A549 (cell line): ENCODE results near the gene SPAG7. TPM values are rescaled to one million over a fixed set of nuclear protein-coding genes. Genes with fewer than 3 reads are reported as not detected.
A peak's percentile ranks its signal among the peaks of the same experiment; 100 is the strongest.

ENCODE experiments used
- ATAC-seq, 2 experiments: fragments of 200-7000 bp in 1 of 2; fragments of >200 bp in 1 of 2; cut with Nextera tagmentation in 1 of 2; cut with Tn5 transposase in 1 of 2; 3 replicates each; pipeline versions ENCODE4 v1.8.0 to v1.9.1; 2018 to 2020; ENCODE audit warnings: mild to moderate bottlenecking in 1 of 2, moderate library complexity in 1 of 2
- CTCF ChIA-PET: fragments of 300-600 bp; sonication (Branson Sonifier 250); formaldehyde crosslinking; extraction: SDS; loops from one replicate; lab custom pipeline; 2021; ENCODE audit warnings: antibody characterized with exemption, inconsistent platforms; lab: Yijun Ruan, JAX
- POLR2A ChIA-PET: fragments of 350-600 bp; formaldehyde crosslinking; extraction: SDS; loops from one replicate; lab custom pipeline; 2021; ENCODE audit warnings: antibody characterized with exemption, inconsistent platforms; lab: Yijun Ruan, JAX
- DNase-seq, 2 experiments: peaks; one replicate each; pipeline versions ENCODE4 v3.0.0 to v3.0.0-alpha.2; 2011 to 2016; ENCODE audit warnings: low read depth in 1 of 2, low spot score in 1 of 2
- FAIRE-seq: peaks from 2 replicates; lab custom pipeline; 2011; peaks lifted over from hg19 to GRCh38; lab: Jason Lieb, UNC
- H3K27ac ChIP-seq, 2 experiments: fragments of >200 bp; sonication (Bioruptor Twin); formaldehyde crosslinking; 3 replicates each; pipeline ENCODE4 v1.5.1; 2016 to 2017
- H3K4me1 ChIP-seq: fragments of >200 bp; sonication (Bioruptor Twin); formaldehyde crosslinking; 3 replicates; pipeline ENCODE4 v1.6.1; 2016
- H3K4me2 ChIP-seq: fragments of >200 bp; sonication (Bioruptor Twin); formaldehyde crosslinking; 3 replicates; pipeline ENCODE4 v1.6.1; 2016
- H3K4me3 ChIP-seq: fragments of >200 bp; sonication (Bioruptor Twin); formaldehyde crosslinking; 3 replicates; pipeline ENCODE4 v1.5.1; 2016
- H3K9me3 ChIP-seq: fragments of >200 bp; sonication (Bioruptor Twin); formaldehyde crosslinking; 3 replicates; pipeline ENCODE4 v1.6.1; 2016
- CBX8 ChIP-seq: fragments of 200-600 bp; sonication (generic); IDR thresholded peaks from 2 replicates; pipeline ENCODE4 v1.6.1; 2016
- FOSB ChIP-seq: fragments of 250-450 bp; sonication (Bioruptor Pico); IDR thresholded peaks from 2 replicates; pipeline ENCODE4 v1.5.0; 2020; ENCODE audit warnings: mild to moderate bottlenecking, moderate library complexity
- FOSL2 ChIP-seq, 2 experiments: fragments of 450-650 bp in 1 of 2; fragments of >200 bp in 1 of 2; sonication (Bioruptor Twin) in 1 of 2; formaldehyde crosslinking; IDR thresholded peaks; 2 replicates each; pipeline versions ENCODE4 v1.5.0 to v1.6.1; 2016 to 2020; ENCODE audit warnings: mild to moderate bottlenecking in 1 of 2, moderate library complexity in 1 of 2
- FOXS1 ChIP-seq: fragments of 250-450 bp; sonication (Bioruptor Pico); IDR thresholded peaks from 2 replicates; pipeline ENCODE4 v1.5.0; 2020; ENCODE audit warnings: mild to moderate bottlenecking, moderate library complexity
- HEYL ChIP-seq: fragments of 250-450 bp; sonication (Bioruptor Pico); IDR thresholded peaks from 2 replicates; pipeline ENCODE4 v1.8.0; 2021; ENCODE audit warnings: mild to moderate bottlenecking, moderate library complexity
- HOXA7 ChIP-seq: fragments of 250-450 bp; sonication (Bioruptor Pico); IDR thresholded peaks from 2 replicates; pipeline ENCODE4 v1.5.0; 2020; ENCODE audit warnings: mild to moderate bottlenecking, moderate library complexity
- JUN ChIP-seq, 2 experiments: fragments of >200 bp; sonication (Bioruptor Twin); formaldehyde crosslinking; IDR thresholded peaks; 2 replicates in 1 of 2; 3 replicates in 1 of 2; pipeline ENCODE4 v1.6.1; 2016 to 2017
- KDM1A ChIP-seq: fragments of 200-600 bp; sonication (generic); IDR thresholded peaks from 2 replicates; pipeline ENCODE4 v1.6.1; 2016; ENCODE audit warnings: low read depth, mild to moderate bottlenecking
- MAZ ChIP-seq: fragments of 150-350 bp; IDR thresholded peaks from 2 replicates; pipeline ENCODE4 v1.6.1; 2014; ENCODE audit warnings: antibody characterized with exemption, low read depth, low read length, borderline replicate concordance
- PHF8 ChIP-seq: fragments of 200-600 bp; sonication (generic); IDR thresholded peaks from 2 replicates; pipeline ENCODE4 v1.6.1; 2016; ENCODE audit warnings: low read depth, mild to moderate bottlenecking, antibody characterized with exemption, moderate library complexity, borderline replicate concordance
- POLR2AphosphoS2 ChIP-seq: conservative IDR thresholded peaks from 2 replicates; pipeline ENCODE4 v1.6.1; 2012; ENCODE audit warnings: low read length, improper control_type of control experiment, inconsistent platforms
- RFX5 ChIP-seq: fragments of 450-650 bp; IDR thresholded peaks from 2 replicates; pipeline ENCODE4 v1.7.1; 2014; ENCODE audit warnings: antibody characterized with exemption, mild to moderate bottlenecking, moderate library complexity
- TP53 ChIP-seq: fragments of 250-450 bp; sonication (Bioruptor Pico); IDR thresholded peaks from 2 replicates; pipeline ENCODE4 v1.5.0; 2021; ENCODE audit warnings: mild to moderate bottlenecking, moderate library complexity
- ZC3H11A ChIP-seq: fragments of 450-650 bp; IDR thresholded peaks from 2 replicates; pipeline ENCODE4 v1.6.1; 2014; ENCODE audit warnings: antibody characterized with exemption, mild to moderate bottlenecking
- ZNF302 ChIP-seq: fragments of 250-450 bp; sonication (Bioruptor Pico); IDR thresholded peaks from 2 replicates; pipeline ENCODE4 v1.9.0; 2021; ENCODE audit warnings: inconsistent platforms, mild to moderate bottlenecking, moderate library complexity
- ZSCAN20 ChIP-seq: fragments of 250-450 bp; sonication (Bioruptor Pico); IDR thresholded peaks from 2 replicates; pipeline ENCODE4 v1.8.0; 2022; ENCODE audit warnings: mild to moderate bottlenecking, moderate library complexity
- WGBS: methylation state at CpG from one replicate; pipeline ENCODE4 v1.1.6; 2017; ENCODE audit errors: missing lambda C conversion rate; 5-methylcytosine and 5-hydroxymethylcytosine counted together
- polyA plus RNA-seq, 4 experiments: library from polyadenylated mRNA; depleted of rRNA in 3 of 4; stranded (reverse); fragments of >200 nt; fragmentation: RNase III in 1 of 4; extraction: RNeasy Plus Mini Kit Qiagen cat#74134 plus additional on column Dnase treatment in 1 of 4; gene quantifications; 2 replicates in 3 of 4; 3 replicates in 1 of 4; pipeline ENCODE4 v1.2.3, GENCODE V29; 2011 to 2017
- TF ChIP-seq, protein P1 (sequence below): fragments of >200 bp; sonication (Bioruptor Twin); formaldehyde crosslinking; IDR thresholded peaks from 3 replicates; pipeline ENCODE4 v1.5.1; 2016
- TF ChIP-seq, protein P2 (sequence below): fragments of 200-600 bp; sonication (generic); IDR thresholded peaks from 2 replicates; pipeline ENCODE4 v1.6.1; 2016; ENCODE audit warnings: antibody characterized with exemption, mild to moderate bottlenecking, moderate library complexity
- TF ChIP-seq, protein P3 (sequence below): fragments of 450-650 bp; IDR thresholded peaks from 2 replicates; pipeline ENCODE4 v1.6.1; 2014; ENCODE audit warnings: antibody characterized with exemption
- TF ChIP-seq, protein P4 (sequence below): fragments of >200 bp; sonication (Bioruptor Twin); formaldehyde crosslinking; IDR thresholded peaks from 3 replicates; pipeline ENCODE4 v1.6.1; 2016

Gene SPAG7
- polyA plus RNA-seq, 2 of the 4 experiments (the other 2 are of a cell fraction): 94.9 to 102 TPM

DNA sequence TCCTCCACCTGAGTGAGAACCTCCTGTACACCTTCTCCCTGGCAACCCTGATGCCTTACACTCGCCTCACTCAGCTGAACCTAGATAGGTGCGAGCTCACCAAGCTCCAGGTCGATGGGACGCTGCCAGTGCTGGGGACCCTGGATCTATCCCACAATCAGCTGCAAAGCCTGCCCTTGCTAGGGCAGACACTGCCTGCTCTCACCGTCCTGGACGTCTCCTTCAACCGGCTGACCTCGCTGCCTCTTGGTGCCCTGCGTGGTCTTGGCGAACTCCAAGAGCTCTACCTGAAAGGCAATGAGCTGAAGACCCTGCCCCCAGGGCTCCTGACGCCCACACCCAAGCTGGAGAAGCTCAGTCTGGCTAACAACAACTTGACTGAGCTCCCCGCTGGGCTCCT lies 34.9 kb downstream of the SPAG7 start:
- POLR2A ChIA-PET: interaction anchor here (0.9 kb wide), 1 partner anchor 35 kb away, joined by 3 read pairs; the partner anchor contains the start of gene SPAG7
- 95% methylated on average over 12 of the region's 12 CpGs for WGBS
- Histone ChIP-seq H3K4me3 (no peak overlapping the region), H3K27ac (no peak overlapping the region), H3K4me1 (no peaks in the 10 kb centered on the region), H3K4me2 (no peak overlapping the region), H3K9me3 (no peaks in the 10 kb centered on the region)
- CTCF ChIA-PET: interaction anchor here (0.8 to 2.0 kb wide), 4 partner anchors 9 to 129 kb away, joined by 3 to 7 read pairs (median 3); no protein-coding TSS in a partner anchor
- ATAC-seq: peak in 1 of 2 experiments; percentile 7; a peak in 1 of 6 replicates
- TF ChIP-seq FOXS1 (CRISPR knock-in tag) (no peak), ZNF302 (CRISPR knock-in tag) (no peak), FOSB (CRISPR knock-in tag) (no peak), RFX5 (no peak)
- TF ChIP-seq, protein P1, sequence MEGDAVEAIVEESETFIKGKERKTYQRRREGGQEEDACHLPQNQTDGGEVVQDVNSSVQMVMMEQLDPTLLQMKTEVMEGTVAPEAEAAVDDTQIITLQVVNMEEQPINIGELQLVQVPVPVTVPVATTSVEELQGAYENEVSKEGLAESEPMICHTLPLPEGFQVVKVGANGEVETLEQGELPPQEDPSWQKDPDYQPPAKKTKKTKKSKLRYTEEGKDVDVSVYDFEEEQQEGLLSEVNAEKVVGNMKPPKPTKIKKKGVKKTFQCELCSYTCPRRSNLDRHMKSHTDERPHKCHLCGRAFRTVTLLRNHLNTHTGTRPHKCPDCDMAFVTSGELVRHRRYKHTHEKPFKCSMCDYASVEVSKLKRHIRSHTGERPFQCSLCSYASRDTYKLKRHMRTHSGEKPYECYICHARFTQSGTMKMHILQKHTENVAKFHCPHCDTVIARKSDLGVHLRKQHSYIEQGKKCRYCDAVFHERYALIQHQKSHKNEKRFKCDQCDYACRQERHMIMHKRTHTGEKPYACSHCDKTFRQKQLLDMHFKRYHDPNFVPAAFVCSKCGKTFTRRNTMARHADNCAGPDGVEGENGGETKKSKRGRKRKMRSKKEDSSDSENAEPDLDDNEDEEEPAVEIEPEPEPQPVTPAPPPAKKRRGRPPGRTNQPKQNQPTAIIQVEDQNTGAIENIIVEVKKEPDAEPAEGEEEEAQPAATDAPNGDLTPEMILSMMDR: no peak
- TF ChIP-seq, protein P2, sequence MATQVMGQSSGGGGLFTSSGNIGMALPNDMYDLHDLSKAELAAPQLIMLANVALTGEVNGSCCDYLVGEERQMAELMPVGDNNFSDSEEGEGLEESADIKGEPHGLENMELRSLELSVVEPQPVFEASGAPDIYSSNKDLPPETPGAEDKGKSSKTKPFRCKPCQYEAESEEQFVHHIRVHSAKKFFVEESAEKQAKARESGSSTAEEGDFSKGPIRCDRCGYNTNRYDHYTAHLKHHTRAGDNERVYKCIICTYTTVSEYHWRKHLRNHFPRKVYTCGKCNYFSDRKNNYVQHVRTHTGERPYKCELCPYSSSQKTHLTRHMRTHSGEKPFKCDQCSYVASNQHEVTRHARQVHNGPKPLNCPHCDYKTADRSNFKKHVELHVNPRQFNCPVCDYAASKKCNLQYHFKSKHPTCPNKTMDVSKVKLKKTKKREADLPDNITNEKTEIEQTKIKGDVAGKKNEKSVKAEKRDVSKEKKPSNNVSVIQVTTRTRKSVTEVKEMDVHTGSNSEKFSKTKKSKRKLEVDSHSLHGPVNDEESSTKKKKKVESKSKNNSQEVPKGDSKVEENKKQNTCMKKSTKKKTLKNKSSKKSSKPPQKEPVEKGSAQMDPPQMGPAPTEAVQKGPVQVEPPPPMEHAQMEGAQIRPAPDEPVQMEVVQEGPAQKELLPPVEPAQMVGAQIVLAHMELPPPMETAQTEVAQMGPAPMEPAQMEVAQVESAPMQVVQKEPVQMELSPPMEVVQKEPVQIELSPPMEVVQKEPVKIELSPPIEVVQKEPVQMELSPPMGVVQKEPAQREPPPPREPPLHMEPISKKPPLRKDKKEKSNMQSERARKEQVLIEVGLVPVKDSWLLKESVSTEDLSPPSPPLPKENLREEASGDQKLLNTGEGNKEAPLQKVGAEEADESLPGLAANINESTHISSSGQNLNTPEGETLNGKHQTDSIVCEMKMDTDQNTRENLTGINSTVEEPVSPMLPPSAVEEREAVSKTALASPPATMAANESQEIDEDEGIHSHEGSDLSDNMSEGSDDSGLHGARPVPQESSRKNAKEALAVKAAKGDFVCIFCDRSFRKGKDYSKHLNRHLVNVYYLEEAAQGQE: no peak
- TF ChIP-seq, all 56 proteins: peak for 0
- FAIRE-seq (no peak), DNase-seq (no peak)

DNA sequence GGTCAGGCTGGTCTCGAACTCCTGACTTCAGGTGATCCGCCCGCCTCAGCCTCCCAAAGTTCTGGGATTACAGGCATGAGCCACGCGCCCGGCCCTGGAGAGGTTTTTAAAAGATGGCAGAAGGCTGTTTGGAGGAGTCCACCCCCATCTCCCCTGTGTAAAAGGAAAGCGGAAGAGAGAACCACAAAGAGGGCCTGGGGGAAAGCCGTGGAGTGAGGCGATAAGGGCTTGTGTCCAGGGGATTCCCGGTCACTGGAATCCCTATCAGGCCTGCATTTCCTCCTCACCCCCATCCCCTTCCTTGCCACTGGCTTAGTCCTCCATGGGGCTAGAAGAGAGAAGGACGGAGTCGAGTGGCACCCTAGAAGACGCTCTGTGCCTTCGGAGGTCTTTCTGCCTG lies 35.7 kb downstream of the SPAG7 start, which contains the start of gene GP1BA:
TSS of gene GP1BA (plus strand) at position 315 of the 400 bp plus-strand sequence. CDS start 328 bp downstream, outside the sequence.
- no peak within 1 kb of the TSS for H3K4me2 ChIP-seq
- no peak for TF ChIP-seq KDM1A
- TF ChIP-seq PHF8: no peak
- TF ChIP-seq CBX8: no peak
- TF ChIP-seq ZSCAN20 (CRISPR knock-in tag): no peak
- TF ChIP-seq, all 56 proteins: peak for 0
- Histone ChIP-seq H3K9me3 (no peaks in the 10 kb centered on the region), H3K27ac (no peak within 1 kb of the TSS), H3K4me1 (no peaks in the 10 kb centered on the region), H3K4me3 (no peak within 1 kb of the TSS)
- 94% methylated on average over 14 of the region's 14 CpGs for WGBS
- ChIA-PET CTCF (interaction anchor here (1.0 to 2.0 kb wide), 3 partner anchors 8 to 130 kb away, joined by 3 to 7 read pairs (median 3); no protein-coding TSS in a partner anchor), POLR2A (interaction anchor here (1.4 kb wide), 1 partner anchor 8 kb away, joined by 4 read pairs; the partner anchor contains the start of genes RNF167 and SLC25A11)
- FAIRE-seq (no peak), ATAC-seq (no peak), DNase-seq (no peak)

DNA sequence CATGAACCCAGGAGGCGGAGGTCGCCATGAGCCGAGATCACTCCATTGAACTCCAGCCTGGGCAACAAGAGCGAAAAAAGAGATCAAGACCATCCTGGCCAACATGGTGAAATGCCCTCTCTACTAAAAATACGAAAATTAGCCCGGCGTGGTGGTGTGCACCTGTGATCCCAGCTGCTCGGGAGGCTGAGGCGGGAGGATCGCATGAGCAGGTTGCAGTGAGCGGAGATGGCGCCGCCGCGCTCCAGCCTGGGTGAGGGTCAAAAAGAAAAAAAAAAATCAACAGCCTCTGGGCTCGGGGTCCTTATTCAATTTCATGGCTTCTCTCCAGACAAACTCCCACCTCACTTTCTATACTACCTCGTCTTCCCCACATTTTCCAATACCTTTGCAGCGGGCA lies 38.7 kb downstream of the SPAG7 start:
- CTCF ChIA-PET: interaction anchor here (0.9 to 2.4 kb wide), 4 partner anchors 11 to 133 kb away, joined by 3 to 8 read pairs (median 6); partner anchors contain the start of genes RNF167 and SLC25A11
- no peak overlapping the region for H3K4me2 ChIP-seq
- TF ChIP-seq RFX5 (no peak), FOSL2 (IDR thresholded peaks at IDR 0.05) (no peak), FOSL2 (CRISPR knock-in tag; IDR thresholded peaks at IDR 0.05) (no peak), TP53 (no peak), HOXA7 (CRISPR knock-in tag) (no peak), KDM1A (no peak), ZNF302 (CRISPR knock-in tag) (no peak), MAZ (no peak), JUN (IDR thresholded peaks at IDR 0.05) (no peak), POLR2AphosphoS2 (no peak), ZC3H11A (no peak), HEYL (CRISPR knock-in tag) (no peak)
- TF ChIP-seq, protein P3, sequence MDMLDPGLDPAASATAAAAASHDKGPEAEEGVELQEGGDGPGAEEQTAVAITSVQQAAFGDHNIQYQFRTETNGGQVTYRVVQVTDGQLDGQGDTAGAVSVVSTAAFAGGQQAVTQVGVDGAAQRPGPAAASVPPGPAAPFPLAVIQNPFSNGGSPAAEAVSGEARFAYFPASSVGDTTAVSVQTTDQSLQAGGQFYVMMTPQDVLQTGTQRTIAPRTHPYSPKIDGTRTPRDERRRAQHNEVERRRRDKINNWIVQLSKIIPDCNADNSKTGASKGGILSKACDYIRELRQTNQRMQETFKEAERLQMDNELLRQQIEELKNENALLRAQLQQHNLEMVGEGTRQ: no peak
- TF ChIP-seq, protein P4, sequence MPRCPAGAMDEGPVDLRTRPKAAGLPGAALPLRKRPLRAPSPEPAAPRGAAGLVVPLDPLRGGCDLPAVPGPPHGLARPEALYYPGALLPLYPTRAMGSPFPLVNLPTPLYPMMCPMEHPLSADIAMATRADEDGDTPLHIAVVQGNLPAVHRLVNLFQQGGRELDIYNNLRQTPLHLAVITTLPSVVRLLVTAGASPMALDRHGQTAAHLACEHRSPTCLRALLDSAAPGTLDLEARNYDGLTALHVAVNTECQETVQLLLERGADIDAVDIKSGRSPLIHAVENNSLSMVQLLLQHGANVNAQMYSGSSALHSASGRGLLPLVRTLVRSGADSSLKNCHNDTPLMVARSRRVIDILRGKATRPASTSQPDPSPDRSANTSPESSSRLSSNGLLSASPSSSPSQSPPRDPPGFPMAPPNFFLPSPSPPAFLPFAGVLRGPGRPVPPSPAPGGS: no peak
- H3K4me1 ChIP-seq: no peaks in the 10 kb centered on the region
- H3K4me3 ChIP-seq: no peak overlapping the region
- ATAC-seq (no peak), DNase-seq (no peak), FAIRE-seq (no peak)
- H3K9me3 ChIP-seq: no peaks in the 10 kb centered on the region
- H3K27ac ChIP-seq: no peak overlapping the region
- 95% methylated on average over 18 of the region's 18 CpGs for WGBS
- POLR2A ChIA-PET: interaction anchor here (0.5 kb wide), 1 partner anchor 32 kb away, joined by 6 read pairs; no protein-coding TSS in a partner anchor
